ENCODE results near the gene NPR3.

The NPR3 gene

GRCh38 chr5:32710550-32711361 is at the start of gene NPR3:
Gene NPR3 (plus strand): TSS chr5:32711321. CDS start chr5:32711777, 456 bp downstream.
- TF ChIP-seq, protein P1, sequence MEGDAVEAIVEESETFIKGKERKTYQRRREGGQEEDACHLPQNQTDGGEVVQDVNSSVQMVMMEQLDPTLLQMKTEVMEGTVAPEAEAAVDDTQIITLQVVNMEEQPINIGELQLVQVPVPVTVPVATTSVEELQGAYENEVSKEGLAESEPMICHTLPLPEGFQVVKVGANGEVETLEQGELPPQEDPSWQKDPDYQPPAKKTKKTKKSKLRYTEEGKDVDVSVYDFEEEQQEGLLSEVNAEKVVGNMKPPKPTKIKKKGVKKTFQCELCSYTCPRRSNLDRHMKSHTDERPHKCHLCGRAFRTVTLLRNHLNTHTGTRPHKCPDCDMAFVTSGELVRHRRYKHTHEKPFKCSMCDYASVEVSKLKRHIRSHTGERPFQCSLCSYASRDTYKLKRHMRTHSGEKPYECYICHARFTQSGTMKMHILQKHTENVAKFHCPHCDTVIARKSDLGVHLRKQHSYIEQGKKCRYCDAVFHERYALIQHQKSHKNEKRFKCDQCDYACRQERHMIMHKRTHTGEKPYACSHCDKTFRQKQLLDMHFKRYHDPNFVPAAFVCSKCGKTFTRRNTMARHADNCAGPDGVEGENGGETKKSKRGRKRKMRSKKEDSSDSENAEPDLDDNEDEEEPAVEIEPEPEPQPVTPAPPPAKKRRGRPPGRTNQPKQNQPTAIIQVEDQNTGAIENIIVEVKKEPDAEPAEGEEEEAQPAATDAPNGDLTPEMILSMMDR (IDR thresholded peaks at IDR 0.05): no peak
- H3K9me3 ChIP-seq: no peaks in the 10 kb centered on the region
- peaks cover 31 to 46% of the 10 kb centered on the region in 2 experiments for H3K4me1 ChIP-seq (ENCODE audit: control insufficient read depth in 1 of 2, insufficient read depth in 1 of 2, low read depth in 1 of 2, low read length in 1 of 2)
- no peaks in the 10 kb centered on the region for H3K36me3 ChIP-seq
- H3K4me3 ChIP-seq (ENCODE audit: low read depth in 1 of 2, low read length in 1 of 2): peak within 1 kb of the TSS; percentile 43 to 49
- H3K27ac ChIP-seq: no peak within 1 kb of the TSS
- H3K27me3 ChIP-seq: peaks cover 90% of the 10 kb centered on the region

- H3K36me3 ChIP-seq: no peaks in the 10 kb centered on the region
- TF ChIP-seq, protein P1 (IDR thresholded peaks at IDR 0.05): no peak
- H3K4me1 ChIP-seq (ENCODE audit: control insufficient read depth in 1 of 2, insufficient read depth in 1 of 2, low read depth in 1 of 2, low read length in 1 of 2): no peaks in the 10 kb centered on the region
- H3K27me3 ChIP-seq: no peaks in the 10 kb centered on the region
- H3K27ac ChIP-seq: no peak overlapping the region
- H3K9me3 ChIP-seq: no peaks in the 10 kb centered on the region
- H3K4me3 ChIP-seq (ENCODE audit: low read depth in 1 of 2, low read length in 1 of 2): no peak overlapping the region
Measured at GRCh38 chr5:32664523-32664922, 46.6 kb upstream of the NPR3 start.

- TF ChIP-seq, protein P1 (IDR thresholded peaks at IDR 0.05): no peak
- no peak overlapping the region for H3K27ac ChIP-seq
- no peaks in the 10 kb centered on the region for H3K27me3 ChIP-seq
Measured at GRCh38 chr5:32668552-32668951, 42.6 kb upstream of the NPR3 start.

GRCh38 chr5:32673272-32673671 is 37.8 kb upstream of the NPR3 start:
- no peaks in the 10 kb centered on the region for H3K4me1 ChIP-seq (ENCODE audit: control insufficient read depth in 1 of 2, insufficient read depth in 1 of 2, low read depth in 1 of 2, low read length in 1 of 2)
- H3K27me3 ChIP-seq: no peaks in the 10 kb centered on the region
- no peaks in the 10 kb centered on the region for H3K9me3 ChIP-seq
- no peak overlapping the region for H3K4me3 ChIP-seq (ENCODE audit: low read depth in 1 of 2, low read length in 1 of 2)
- no peaks in the 10 kb centered on the region for H3K36me3 ChIP-seq
- H3K27ac ChIP-seq: no peak overlapping the region
- TF ChIP-seq, protein P1 (IDR thresholded peaks at IDR 0.05): no peak

More at GRCh38 chr5:32668552-32668951, 42.6 kb upstream of the NPR3 start:
- Histone ChIP-seq H3K4me1 (ENCODE audit: control insufficient read depth in 1 of 2, insufficient read depth in 1 of 2, low read depth in 1 of 2, low read length in 1 of 2) (no peaks in the 10 kb centered on the region), H3K4me3 (ENCODE audit: low read depth in 1 of 2, low read length in 1 of 2) (no peak overlapping the region), H3K9me3 (no peaks in the 10 kb centered on the region), H3K36me3 (no peaks in the 10 kb centered on the region)

- no peak overlapping the region for H3K27ac ChIP-seq
- no peaks in the 10 kb centered on the region for H3K9me3 ChIP-seq
- no peak overlapping the region for H3K4me3 ChIP-seq (ENCODE audit: low read depth in 1 of 2, low read length in 1 of 2)
- H3K27me3 ChIP-seq: no peaks in the 10 kb centered on the region
- no peaks in the 10 kb centered on the region for H3K4me1 ChIP-seq (ENCODE audit: control insufficient read depth in 1 of 2, insufficient read depth in 1 of 2, low read depth in 1 of 2, low read length in 1 of 2)
- TF ChIP-seq, protein P1 (IDR thresholded peaks at IDR 0.05): no peak
- H3K36me3 ChIP-seq: no peaks in the 10 kb centered on the region
Measured at GRCh38 chr5:32677023-32677422, 34.1 kb upstream of the NPR3 start.
